ENCODE results near the gene ELK1.
A peak's percentile ranks its signal among the peaks of the same experiment; 100 is the strongest.
"Not testable (repeated sequence)": the region's sequence is repeated elsewhere in the genome, so short reads cannot be mapped to it uniquely, and the experiment has no call there.

Gene ELK1, protein sequence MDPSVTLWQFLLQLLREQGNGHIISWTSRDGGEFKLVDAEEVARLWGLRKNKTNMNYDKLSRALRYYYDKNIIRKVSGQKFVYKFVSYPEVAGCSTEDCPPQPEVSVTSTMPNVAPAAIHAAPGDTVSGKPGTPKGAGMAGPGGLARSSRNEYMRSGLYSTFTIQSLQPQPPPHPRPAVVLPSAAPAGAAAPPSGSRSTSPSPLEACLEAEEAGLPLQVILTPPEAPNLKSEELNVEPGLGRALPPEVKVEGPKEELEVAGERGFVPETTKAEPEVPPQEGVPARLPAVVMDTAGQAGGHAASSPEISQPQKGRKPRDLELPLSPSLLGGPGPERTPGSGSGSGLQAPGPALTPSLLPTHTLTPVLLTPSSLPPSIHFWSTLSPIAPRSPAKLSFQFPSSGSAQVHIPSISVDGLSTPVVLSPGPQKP

DNA sequence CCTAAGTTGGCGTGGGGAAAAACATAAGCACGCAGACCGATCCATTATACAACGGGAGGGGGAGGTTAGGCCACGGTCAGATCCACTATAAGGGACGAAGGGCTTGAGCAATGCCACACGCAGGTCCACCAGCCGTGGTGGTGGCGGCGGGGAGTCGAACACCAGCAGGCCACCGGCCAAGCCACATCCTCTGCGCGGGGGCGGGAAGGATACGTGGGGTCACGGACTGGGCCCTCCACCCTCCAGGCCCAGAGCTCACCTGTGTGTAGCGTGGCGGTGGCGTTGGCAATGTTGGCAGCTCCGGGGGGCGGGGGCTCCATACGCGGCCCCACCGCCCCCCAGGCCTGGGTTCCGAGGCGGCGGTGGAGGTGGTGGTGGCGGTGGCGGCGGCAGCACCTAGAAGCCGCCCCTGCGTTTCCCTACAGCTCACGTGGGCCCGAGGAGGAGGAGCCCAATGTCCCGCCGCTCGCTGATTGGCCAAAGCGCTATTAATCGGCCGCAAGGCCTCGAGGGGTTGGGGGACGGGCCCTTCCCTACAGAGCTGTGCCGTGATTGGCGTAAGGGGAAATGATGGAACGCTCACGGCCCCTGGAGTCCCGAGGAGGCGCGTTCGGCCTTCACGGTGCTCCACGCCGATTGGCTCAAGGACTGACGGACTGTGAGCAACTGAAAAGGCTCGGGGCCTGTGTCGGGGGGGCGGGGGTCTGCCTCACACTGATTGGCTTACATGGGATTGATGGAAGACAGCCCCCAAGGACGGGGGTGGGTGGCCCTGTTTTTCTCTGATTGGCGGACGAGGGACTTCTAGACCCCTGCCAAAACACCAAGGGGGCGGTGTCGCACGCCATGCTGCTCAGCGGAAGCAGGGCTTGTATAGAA, at the start of gene ELK1:
TSS of gene ELK1 (minus strand) at position 400 of the 879 bp plus-strand sequence. CDS start 9,122 bp downstream, outside the sequence.
- peak; percentile 94 for DNase-seq

DNA sequence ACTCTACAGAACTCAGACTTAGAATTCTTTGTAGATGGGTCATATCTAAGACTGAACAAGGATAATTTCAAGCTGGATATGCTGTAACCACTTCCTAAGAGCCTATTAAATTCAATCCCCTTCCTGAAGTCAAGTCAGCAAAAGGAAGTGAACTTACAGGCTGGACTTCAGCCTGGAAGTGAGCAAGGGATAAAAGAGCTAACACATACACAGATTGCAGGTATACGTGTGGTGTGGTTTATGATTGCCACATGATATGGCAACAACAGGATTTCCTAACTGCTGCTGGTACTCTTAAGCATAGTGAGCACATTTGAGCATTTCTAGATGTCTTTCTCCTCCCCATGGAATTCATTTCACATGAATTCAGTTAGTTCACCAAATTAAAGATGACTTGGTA, 46.8 kb upstream of the ELK1 start:
- no peak for DNase-seq

DNA sequence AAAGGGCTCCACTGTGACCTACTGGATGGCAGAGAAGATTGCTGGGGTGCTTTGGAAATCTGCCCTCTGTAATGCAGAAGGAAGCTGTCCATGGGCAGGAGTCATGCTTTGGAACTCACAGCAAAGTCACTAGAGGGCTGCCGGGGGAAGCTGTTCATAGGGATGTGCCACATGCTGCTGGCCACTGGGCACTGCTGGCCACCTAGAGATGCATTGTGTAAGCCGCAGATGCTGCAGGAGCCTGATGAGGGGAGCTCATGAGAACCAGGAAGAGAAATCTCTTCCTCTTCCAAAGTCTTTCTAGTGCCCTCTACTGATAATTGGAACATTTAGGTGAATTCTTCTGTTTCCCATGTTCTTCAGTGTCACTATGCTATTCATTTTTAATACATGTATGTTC, 39.8 kb upstream of the ELK1 start:
- DNase-seq = no peak

DNA sequence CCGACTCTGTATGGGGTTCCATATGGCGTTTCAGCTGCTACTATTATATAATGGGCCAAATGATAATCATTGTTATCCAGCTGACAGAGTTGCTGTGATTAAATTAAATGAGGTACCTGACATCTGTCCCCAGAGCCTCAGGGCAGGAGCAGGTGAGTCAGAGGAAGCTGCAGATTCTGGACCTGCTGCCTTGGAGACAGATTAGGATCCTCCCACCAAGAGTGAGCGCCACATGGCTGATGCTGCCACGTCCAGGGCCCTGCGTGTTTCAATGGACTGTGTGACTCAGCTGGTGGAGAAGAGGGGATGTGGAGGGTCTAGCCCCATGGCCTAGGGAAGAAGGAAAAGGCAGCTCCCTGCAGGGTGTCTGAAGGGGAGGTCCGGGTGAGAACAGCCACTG, 36.9 kb upstream of the ELK1 start:
- no peak for DNase-seq

DNA sequence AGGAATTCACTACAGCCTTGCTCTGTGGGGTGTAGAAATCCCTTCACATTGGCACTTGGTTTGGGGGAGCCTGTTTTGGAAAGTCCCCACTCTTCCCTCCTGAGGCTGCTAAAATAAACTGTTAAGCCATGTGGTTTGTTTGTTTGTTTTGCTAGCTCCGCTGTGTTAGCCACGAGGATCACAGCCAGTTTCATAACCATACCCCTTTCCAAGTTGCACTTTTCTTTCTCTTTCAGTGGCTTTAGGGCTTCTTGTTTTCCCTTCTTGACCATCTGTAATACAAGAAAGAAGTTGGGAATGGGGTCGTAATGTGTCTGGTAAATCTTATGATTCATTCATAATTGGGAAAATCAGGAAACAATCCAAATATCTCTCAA, 33.5 kb upstream of the ELK1 start:
- DNase-seq = no peak

DNA sequence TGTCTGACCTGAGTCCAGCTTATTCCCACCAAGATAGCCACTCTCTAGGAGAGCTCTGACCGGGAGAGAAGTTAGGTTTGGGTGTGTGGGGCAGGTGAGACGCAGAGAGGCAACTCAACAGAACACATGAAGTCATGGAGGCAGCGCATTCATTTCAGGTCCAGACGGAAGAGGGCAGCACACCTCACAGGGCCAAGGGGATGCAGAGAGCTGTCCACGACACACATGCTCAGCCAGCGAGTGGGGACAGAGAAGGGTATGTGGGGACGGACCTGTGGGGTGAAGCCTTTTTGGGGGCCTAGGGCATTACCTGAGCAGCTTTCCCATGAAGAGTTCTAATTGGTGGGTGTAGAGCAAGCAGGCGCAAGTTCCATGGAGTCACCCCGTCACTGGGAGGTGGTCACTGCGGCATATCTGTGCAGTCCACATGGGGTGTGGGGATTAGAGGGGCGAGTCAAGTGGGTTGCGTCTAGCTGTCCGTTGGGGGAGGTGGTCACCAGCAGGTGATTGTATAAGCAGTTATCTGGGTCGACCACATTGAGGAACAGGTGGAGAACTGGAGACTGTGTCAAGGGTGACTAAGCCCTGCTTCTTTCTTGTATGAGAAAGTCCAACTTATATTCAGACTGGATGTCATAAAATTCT, 32.9 kb upstream of the ELK1 start:
- DNase-seq = no peak

DNA sequence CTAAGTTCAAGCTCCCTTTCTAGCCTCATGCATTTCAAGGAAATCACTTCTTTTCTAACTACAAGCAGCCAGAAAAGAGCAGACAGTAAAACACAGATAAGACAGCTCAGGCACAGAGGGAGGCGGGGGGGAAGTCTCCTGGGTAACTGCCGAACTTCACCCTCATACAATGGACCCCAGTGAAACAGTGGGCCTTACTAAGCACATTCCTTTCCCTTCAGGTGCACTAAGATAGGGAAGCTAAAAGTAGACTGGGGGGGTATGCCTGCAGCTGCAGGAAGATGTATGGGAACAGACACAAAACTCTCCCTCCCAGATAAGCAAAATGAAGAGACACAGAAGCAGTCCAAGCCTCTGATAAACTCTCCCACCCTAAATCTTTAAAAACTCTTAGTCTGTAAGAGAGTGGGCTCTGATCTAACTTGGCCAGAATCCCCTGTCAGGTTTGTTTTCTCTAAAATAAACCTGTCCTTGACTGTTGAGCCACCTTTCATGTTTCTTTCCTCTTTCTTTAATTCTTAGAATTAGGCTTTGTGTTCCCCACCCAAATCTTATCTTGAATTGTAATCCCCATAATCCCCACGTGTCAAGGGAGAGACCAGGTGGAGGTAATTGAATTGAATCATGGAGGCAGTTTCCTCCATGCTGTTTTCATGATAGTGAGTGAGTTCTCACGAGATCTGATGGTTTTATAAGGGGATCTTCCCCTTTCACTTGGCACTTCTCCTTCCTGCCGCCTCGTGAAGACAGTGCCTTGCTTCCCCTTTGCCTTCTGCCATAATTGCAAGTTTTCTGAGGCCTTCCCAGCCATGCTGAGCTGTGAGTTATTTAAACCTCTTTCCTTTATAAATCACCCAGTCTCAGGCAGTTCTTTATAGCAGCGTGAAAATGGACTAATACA, 25.8 kb upstream of the ELK1 start:
- not testable (repeated sequence) for DNase-seq

DNA sequence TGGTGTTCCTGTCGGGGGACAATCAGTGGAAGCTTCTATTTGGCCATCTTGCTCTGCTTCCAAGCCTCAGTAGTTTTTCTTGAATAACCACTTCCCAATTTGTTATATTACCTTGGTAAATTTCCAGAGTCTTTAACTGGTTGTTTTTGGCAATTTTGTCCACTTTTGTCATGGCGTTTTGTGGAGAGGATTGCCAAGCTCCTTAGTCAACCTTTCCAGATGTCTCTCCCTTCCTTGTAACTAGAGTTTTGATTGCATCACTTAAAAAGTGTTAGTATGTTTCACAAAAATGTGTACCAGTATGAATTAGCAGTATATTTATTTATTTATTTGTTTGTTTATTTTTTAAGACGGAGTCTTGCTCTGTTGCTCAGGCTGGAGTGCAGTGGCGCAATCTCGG, 24.4 kb upstream of the ELK1 start:
- DNase-seq = no peak

DNA sequence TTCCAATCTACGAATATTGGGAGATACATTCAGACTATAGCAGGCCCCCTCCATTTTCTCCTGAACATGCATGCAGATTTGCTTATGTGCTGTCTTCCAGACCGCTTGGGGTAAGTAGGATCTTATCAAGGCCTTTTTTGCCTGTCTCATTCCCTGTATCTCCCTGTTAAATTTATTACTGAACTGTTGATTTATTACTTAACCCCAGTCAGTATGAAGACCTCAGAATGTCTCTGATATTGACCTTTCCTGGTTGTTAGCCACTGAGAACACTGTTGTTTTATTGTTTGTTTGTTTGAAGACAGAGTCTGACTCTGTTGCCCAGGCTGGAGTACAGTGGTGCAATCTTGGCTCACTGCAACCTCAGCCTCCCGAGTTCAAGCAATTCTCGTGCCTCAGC, 15.4 kb upstream of the ELK1 start:
- DNase-seq = not testable (repeated sequence)

DNA sequence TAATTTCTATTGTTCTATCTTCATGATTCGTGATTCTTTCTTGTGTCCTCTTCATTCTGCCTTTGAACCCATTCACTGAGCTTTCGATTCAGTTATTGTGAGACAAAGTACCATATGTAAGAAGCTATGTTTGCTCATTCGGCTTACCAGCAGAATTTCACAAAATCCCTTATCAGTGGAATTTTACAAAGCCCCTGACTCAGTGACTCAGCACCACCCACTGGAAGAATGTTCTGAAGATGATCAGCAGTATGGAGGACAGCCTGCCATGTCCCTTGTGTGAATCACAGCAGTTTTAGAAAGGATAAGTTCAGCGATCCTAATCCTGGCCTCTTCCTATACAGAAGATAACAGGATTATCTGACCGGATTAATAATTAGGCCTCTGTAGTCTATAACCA, 14.4 kb upstream of the ELK1 start:
- DNase-seq = no peak

DNA sequence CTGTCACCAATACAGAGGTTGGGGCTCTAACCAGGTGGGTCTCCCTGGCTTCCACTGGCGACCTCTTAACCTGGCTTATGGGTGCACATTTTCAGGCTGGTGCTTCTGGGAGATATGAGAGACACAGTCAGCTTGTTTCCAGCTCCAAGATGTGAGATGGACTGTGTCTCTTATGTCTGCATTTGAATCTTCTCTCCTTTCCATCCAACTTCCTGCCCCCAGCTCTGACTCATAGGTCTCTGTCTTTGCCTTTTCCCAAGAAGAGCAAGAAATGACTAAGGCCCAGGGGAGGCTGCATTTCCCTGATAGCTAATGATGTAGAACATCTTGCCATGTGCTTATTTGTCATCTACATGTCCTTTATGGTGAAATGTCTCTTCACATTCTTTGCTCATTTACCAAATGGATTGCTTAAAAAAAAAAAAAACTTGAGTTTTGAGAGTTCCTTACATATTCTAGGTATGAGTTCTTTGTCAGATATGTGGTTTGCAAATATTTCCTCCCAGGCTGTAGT, 11.8 kb upstream of the ELK1 start:
- no peak for DNase-seq

DNA sequence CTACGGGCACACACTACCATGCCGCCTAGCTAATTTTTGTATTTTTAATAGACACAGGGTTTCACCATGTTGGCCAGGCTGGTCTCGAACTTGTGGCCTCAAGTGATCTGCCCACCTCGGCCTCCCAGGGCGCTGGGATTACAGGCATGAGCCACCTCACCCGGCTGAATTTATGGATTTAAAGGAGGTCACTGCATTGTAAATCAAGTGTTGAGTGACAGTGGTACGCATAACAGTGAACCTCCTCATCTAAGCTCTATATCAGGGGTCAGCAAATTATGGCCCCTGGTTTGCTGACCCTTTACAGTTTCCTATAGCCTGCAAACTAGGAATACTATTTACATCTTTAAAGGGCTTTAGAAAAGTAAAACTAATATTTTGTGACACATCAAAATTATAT, 11.2 kb upstream of the ELK1 start:
- DNase-seq = no peak

DNA sequence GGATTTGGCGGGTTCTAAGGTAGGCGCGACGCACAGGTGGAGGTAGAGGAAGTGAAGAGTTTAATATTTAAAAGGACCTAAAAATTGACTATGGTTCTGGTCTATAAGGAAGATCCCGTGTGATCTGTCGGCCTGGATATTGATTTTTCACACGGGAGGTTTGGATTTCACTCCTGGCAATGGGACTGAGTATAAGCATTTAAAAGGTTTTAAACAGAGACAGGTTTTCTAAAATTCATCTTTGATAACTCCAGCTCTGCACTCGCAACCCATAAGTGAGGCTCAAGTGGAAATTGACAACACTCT, 9.0 kb upstream of the ELK1 start:
- no peak for DNase-seq

DNA sequence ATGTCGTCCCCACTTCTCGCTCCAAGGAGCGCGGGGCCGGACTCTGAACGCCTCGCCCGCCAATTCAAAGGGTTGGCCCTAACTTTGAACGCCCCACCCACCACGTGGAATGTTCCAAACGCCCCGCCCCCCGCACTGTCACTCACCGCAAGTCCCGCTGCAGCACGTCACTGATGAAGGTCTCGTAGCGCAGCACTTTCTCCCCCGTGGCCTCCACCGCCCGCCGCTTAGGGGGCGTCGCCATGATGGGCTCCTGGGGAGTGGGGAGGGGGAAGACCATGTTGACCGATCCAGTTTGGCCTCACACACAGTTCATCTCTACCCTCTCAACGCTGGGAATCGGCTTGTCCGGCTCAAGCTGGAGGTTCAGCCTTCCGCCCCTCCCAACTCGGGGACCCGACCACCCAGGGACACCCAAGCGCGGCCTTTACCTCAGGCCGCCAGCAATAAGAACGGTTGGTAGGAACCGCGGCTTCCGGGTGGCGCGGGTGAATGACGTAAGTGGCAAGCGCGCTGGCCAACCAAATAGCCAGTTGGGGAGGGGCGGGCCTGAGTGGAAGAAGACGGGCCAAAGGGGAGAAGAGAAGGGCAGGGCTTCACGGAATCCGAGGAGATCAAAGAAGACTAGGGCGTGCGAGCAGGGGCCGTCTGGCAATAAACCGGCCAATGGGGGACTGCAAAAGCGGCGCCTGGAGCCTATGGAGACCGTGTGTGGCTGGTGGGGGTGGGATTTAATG, 8.5 kb upstream of the ELK1 start, which contains the start of gene UXT:
TSS of gene UXT (minus strand) at position 497 of the 737 bp plus-strand sequence. CDS start at position 244, 253 bp downstream.
- peak; percentile 89 for DNase-seq

DNA sequence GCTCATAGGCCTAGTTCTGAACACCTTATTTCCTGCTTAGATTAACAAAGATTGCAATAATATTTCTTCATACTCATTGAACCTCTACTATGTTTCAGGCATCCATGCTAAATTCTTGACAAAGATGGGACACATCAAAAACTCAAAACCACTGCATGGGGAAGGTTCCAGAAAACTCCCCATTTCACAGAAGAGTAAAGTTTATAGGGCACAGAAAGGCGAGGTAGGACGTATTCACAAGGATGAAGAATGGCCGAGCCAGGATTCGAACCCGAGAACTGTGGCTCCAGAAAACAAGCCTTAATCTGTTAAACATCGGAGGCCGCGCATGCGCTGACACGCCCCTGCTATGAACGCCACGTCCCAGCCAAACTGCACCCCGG, 7.9 kb upstream of the ELK1 start:
- no peak for DNase-seq

DNA sequence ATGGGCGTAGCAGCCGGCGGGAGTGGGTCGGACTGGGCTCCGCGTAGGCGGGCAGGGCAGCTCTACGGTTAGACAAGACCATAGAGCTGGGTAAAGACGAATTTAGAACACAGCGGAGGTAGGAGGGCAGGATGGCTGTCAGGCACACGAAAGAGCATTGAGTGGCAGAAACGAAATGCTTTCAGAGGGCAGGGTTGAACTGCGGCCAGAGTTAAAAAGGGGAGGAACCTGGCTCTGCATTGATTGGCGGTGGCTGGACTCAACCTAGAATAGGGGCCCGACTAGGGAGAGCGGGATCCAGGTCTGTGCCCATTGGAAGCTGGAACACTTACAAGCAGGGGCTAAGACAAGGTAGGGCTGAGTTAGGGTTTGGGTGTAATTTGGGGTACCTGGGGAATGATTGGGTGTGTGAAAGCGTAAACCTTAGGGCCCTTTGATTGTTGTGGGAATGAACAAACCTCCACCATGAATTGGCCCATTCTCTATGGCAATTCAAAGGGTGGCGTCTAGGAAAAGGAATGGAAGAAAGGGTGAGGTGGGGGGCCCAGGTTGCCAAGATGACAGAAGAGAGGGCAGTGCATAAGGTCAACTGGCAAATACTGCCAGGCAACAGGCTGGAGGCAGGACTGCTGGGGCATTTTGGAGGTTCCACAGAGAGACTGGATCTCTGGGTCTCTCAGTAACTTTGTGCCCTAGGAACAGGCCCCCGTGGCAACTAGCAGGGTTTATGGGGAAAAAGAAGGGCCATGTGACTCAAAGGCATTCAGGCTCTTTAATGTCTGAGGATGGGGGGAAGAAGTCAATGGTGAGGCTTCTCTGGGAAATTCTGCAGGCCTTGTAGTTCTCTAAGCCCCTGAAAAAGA, 911 bp upstream of the ELK1 start:
- DNase-seq = no peak

DNA sequence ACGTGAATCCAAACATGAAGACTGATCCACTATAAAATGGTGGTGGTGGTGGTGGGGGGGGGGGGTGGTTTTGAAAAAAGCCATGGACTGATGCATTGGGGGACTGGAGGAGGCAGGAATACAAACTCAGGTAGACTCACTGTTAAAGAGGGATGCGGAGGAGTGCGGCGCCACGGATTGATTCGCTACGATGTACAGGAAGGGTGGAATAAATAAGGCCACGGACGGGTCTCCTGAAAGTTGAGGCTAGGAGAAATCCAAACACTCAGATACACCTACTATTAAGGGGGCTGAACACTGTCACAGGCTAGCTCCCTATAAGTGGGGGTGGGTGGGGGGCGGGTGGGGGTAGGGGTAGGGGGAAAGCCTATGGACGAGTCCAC, 591 bp downstream of the ELK1 start:
- no peak for DNase-seq

DNA sequence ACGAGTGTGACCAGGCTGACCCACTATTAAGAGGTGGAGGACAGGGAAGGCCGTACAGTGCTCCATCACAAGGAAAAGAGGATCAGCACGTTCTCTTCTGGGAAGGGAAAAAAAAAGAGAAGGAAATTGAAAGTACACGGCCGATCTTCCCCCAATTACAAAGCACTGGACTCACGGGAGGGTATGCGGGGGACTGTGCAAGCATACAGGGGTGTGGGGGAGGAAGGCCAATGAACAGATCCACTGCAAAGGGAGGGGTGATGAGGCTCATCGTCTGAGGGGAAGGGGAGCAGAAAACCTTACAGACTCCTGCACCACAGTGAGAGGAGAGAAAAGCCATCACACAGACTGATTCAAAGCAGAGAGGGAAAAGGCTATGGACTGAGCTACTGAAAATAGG, 1.1 kb downstream of the ELK1 start:
- DNase-seq = no peak

DNA sequence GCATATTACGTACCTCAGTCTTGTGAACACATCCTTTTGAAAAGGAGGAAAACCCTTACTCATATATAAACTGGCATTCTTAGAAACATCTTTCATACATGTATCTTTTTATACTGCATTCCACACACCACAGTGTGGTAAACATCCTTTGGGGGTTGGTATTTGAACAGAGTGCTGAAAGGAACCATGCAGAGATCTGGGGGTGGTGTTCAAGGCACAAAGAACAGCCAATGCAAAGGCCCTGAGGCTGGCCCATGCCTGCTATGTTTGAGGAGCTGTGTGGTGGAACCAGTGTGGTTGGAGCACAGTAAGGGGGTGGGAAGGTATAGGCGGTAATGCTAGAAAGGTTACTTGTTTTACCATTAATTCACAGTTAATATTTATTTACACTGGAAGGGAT, 2.0 kb downstream of the ELK1 start:
- DNase-seq = no peak

DNA sequence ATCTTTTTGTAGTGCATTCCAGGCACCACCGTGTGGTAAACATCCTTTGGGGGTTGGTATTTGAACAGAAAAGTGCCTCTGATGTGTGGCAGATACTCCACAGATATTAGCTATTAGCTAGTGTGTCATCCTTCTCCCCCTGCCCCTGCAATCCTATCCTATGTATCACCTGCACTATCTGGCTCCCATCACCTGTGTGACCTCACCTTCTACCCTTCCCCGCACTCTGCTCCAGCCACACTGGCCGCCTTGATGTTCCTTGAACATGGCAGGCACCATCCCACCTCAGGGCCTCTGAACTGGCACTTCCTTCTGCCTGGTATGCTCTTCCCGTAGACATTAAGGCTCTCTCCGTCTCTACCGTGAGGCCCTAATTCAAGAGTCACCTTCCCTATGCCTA, 3.7 kb downstream of the ELK1 start:
- no peak for DNase-seq

DNA sequence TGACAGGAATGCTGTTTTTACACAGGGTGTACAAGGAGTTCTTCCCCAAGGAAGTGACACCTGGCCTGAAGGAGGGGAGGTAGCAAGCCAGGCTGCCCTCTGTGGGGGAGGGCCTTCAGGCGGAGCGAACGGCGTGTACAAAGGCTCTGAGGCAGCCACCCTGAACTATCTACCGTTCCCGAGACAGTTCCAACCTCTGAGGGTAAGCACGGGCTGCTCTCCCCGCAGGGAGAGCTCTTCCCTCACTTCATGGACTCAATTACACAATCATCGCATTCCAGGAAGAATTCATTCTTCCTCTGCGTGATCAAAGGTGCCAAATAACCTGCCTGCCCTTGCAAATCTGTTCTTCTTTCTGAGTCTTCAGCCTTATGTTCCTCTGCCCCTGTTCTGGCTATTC, 4.8 kb downstream of the ELK1 start:
- no peak for DNase-seq

Data from DMS79 (cell line).